ENCODE results near the gene PLCZ1.

GRCh38 chr12:18716236-18716635 lies 21.6 kb downstream of the PLCZ1 start:
- TF ChIP-seq, protein P1, sequence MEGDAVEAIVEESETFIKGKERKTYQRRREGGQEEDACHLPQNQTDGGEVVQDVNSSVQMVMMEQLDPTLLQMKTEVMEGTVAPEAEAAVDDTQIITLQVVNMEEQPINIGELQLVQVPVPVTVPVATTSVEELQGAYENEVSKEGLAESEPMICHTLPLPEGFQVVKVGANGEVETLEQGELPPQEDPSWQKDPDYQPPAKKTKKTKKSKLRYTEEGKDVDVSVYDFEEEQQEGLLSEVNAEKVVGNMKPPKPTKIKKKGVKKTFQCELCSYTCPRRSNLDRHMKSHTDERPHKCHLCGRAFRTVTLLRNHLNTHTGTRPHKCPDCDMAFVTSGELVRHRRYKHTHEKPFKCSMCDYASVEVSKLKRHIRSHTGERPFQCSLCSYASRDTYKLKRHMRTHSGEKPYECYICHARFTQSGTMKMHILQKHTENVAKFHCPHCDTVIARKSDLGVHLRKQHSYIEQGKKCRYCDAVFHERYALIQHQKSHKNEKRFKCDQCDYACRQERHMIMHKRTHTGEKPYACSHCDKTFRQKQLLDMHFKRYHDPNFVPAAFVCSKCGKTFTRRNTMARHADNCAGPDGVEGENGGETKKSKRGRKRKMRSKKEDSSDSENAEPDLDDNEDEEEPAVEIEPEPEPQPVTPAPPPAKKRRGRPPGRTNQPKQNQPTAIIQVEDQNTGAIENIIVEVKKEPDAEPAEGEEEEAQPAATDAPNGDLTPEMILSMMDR (IDR thresholded peaks at IDR 0.05): no peak
- no peak for TF ChIP-seq POLR2A (IDR thresholded peaks at IDR 0.05)

Measured in Peyer's patch (tissue), 4 donors.